ENCODE data around the gene KCNQ2.

Gene KCNQ2

DNA sequence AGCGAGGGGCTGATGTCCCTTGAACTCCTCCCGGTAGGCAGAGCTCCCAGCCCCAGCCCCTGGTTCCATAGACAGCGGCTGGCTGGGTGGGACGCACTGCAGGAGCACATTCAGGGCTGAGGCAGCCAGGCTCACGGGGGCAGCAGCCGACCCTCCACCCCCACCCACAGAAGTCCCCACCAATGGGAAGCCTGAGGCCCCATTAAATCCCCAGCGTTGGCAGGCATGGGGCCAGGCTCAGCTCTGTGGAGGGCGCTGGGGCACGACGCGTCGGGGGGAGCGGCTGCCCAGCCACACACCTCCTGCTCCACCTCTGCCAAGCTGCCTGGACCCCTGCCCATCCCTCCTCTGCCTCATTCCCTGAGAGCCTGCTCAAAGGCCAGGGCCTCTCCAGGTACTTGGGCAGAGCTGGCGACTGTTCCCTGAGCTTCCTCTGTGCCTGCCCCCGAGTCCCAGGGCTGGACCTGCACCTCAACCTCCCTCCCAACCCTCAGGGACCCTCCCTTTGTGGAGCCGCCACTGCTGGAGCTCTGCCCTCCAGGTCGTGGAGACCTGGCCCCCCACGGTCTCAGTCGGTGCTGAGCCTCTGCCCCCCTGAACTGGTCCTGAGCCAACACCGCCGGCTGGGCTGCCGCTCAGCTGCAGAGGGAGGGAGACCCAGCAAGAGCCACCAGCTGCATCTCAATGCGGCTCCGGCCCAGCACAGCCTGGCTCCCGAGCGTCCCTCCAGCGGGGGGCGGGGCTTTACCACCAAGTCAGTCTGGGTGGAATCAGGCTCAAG lies 120.5 kb downstream of the KCNQ2 start:
- peak; percentile 22 for DNase-seq

DNA sequence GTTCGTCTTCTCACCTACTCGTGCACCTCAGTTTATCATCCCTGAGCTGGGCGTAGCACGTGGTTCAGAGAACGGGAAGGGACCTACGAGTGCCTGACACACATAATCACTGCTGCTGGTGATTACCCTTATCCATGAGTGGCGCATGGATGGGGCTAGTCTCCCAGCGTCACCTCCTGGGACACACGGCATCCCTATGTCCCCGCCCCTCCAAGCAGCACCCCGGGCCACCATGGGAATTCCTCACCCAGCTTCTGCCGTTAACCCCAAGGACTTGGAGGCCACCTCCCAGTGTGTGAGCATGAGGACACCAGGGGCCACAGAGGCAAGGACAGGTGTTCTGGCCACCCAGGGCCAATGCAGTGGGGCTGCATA lies 121.1 kb downstream of the KCNQ2 start:
- DNase-seq = no peak

DNA sequence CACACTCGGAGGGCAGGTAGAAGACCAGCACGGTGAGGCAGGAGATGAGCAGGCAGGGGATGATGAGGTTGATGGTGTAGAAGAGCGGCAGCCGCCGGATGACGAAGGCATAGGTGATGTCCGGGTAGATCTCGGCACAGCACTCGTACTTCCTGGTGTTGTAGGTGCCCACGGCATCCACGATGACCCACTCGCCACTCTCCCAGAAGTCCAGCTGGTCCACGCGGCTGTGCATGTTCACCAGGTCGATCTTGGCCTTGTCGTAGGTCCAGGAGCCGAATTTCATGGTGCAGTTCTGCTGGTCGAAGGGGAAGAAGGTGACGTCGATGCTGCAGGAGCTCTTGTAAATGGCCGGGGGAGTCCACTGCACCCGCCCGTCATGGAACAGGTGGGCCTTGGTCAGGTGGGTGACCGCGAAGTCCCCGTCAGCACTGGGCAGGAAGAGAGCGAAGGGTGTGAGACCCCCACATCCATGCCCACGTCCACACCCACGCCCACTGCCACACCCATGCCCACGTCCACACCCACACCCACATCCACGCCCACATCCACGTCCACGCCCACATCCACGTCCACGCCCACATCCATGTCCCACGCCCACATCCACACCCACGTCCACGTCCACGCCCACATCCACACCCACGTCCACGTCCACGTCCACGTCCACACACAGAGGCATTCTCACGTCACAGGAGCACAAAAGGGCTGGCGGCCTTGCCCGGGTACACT lies 121.7 kb downstream of the KCNQ2 start:
- no peak for DNase-seq
